MM.1S (cell line): ENCODE measurements around the gene LRRC4C.
"Not testable (repeated sequence)": the region's sequence is repeated elsewhere in the genome, so short reads cannot be mapped to it uniquely, and the experiment has no call there.

Experiments
- DNase-seq: peaks from one replicate; pipeline ENCODE4 v3.0.0-alpha.2; 2015
- H2AFZ ChIP-seq: fragments of 300-600 bp; sonication (generic); 2 replicates; pipeline ENCODE4 v1.6.0; 2016; ENCODE audit warnings: antibody characterized with exemption, low read length
- H3F3A ChIP-seq: fragments of 300-600 bp; sonication (generic); 2 replicates; pipeline ENCODE4 v1.6.1; 2016; ENCODE audit warnings: mild to moderate bottlenecking, antibody characterized with exemption, low read length, moderate library complexity, mixed read lengths; ENCODE audit not compliant: insufficient read depth
- H3K27ac ChIP-seq: fragments of 300-600 bp; sonication (generic); 2 replicates; pipeline ENCODE4 v1.5.1; 2016; ENCODE audit warnings: mild to moderate bottlenecking, low read length
- H3K27me3 ChIP-seq: fragments of 300-600 bp; sonication (generic); replicated peaks from 2 replicates; pipeline ENCODE4 v1.6.0; 2016; ENCODE audit warnings: low read length; ENCODE audit not compliant: insufficient read depth
- H3K36me3 ChIP-seq: fragments of 300-600 bp; sonication (generic); replicated peaks from 2 replicates; pipeline ENCODE4 v1.6.1; 2016; ENCODE audit warnings: mild to moderate bottlenecking, low read length, mixed read lengths; ENCODE audit not compliant: insufficient read depth
- H3K4me1 ChIP-seq: fragments of 300-600 bp; sonication (generic); 2 replicates; pipeline ENCODE4 v1.6.1; 2016; ENCODE audit warnings: low read length, mixed read lengths
- H3K4me2 ChIP-seq: fragments of 300-600 bp; sonication (generic); 2 replicates; pipeline ENCODE4 v1.6.0; 2016; ENCODE audit warnings: low read depth, low read length
- H3K4me3 ChIP-seq: fragments of 300-600 bp; sonication (generic); 2 replicates; pipeline ENCODE4 v1.5.1; 2016; ENCODE audit warnings: low read length, mixed read lengths
- H3K79me2 ChIP-seq: fragments of 300-600 bp; sonication (generic); 2 replicates; pipeline ENCODE4 v1.6.1; 2016; ENCODE audit warnings: mixed run types, low read length, mixed read lengths
- H3K9ac ChIP-seq: fragments of 300-600 bp; sonication (generic); 2 replicates; pipeline ENCODE4 v1.6.1; 2016; ENCODE audit warnings: low read length, mixed read lengths
- H3K9me2 ChIP-seq: fragments of 300-600 bp; sonication (generic); replicated peaks from 2 replicates; pipeline ENCODE4 v1.6.1; 2016; ENCODE audit warnings: mild to moderate bottlenecking, low read length, mixed read lengths; ENCODE audit not compliant: insufficient read depth
- H3K9me3 ChIP-seq: fragments of 300-600 bp; sonication (generic); replicated peaks from 2 replicates; pipeline ENCODE4 v1.6.1; 2016; ENCODE audit warnings: mild to moderate bottlenecking, low read length, mixed read lengths; ENCODE audit not compliant: insufficient read depth
- H4K20me1 ChIP-seq: fragments of 300-600 bp; sonication (generic); 2 replicates; pipeline ENCODE4 v1.6.1; 2016; ENCODE audit warnings: mild to moderate bottlenecking, low read length, moderate library complexity, mixed read lengths; ENCODE audit not compliant: insufficient read depth
- EZH2 ChIP-seq: fragments of 300-600 bp; sonication (generic); optimal IDR thresholded peaks from 2 replicates; pipeline ENCODE3; 2017; ENCODE audit warnings: low read depth, mild to moderate bottlenecking, antibody characterized with exemption, low read length, mixed read lengths
- EZH2phosphoT487 ChIP-seq: fragments of 300-600 bp; sonication (generic); IDR thresholded peaks from 2 replicates; pipeline ENCODE4 v1.6.1; 2018; ENCODE audit warnings: antibody characterized with exemption, low read length
- TF ChIP-seq, protein P1 (sequence below): fragments of 300-600 bp; sonication (generic); IDR thresholded peaks from 2 replicates; pipeline ENCODE4 v1.5.1; 2016; ENCODE audit warnings: antibody characterized with exemption, low read length, mixed read lengths

LRRC4C gene

DNA sequence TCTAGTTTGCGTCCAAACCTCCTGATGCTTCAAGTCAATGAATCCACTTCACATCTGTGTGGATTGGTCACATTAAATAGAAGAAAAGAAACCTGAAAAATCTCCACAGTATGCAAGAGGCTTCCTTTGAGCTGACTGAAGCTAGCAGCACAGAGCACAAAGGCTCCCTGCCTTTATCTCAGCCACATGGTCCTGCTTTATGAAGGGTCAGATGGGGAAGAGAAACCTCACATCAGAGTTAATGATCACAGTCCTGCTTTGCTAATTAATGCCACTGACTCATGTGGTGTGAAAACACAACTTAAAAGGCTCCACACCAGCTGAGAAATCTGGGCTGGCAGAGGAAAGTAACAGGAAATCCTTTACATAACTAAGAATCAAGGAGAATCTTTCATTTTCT lies 1291.0 kb downstream of the LRRC4C start:
- TF ChIP-seq EZH2: no peak
- no peak for TF ChIP-seq EZH2phosphoT487
- TF ChIP-seq, protein P1, sequence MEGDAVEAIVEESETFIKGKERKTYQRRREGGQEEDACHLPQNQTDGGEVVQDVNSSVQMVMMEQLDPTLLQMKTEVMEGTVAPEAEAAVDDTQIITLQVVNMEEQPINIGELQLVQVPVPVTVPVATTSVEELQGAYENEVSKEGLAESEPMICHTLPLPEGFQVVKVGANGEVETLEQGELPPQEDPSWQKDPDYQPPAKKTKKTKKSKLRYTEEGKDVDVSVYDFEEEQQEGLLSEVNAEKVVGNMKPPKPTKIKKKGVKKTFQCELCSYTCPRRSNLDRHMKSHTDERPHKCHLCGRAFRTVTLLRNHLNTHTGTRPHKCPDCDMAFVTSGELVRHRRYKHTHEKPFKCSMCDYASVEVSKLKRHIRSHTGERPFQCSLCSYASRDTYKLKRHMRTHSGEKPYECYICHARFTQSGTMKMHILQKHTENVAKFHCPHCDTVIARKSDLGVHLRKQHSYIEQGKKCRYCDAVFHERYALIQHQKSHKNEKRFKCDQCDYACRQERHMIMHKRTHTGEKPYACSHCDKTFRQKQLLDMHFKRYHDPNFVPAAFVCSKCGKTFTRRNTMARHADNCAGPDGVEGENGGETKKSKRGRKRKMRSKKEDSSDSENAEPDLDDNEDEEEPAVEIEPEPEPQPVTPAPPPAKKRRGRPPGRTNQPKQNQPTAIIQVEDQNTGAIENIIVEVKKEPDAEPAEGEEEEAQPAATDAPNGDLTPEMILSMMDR: no peak
- Histone ChIP-seq H3K9me3 (no peaks in the 10 kb centered on the region), H3F3A (no peaks in the 10 kb centered on the region), H3K4me2 (no peak overlapping the region), H3K27me3 (no peaks in the 10 kb centered on the region), H3K36me3 (no peaks in the 10 kb centered on the region), H3K4me3 (no peak overlapping the region), H3K9ac (no peak overlapping the region), H3K27ac (no peak overlapping the region), H3K79me2 (no peaks in the 10 kb centered on the region), H2AFZ (no peak overlapping the region), H4K20me1 (no peaks in the 10 kb centered on the region), H3K9me2 (no peaks in the 10 kb centered on the region), H3K4me1 (no peaks in the 10 kb centered on the region)
- no peak for DNase-seq

DNA sequence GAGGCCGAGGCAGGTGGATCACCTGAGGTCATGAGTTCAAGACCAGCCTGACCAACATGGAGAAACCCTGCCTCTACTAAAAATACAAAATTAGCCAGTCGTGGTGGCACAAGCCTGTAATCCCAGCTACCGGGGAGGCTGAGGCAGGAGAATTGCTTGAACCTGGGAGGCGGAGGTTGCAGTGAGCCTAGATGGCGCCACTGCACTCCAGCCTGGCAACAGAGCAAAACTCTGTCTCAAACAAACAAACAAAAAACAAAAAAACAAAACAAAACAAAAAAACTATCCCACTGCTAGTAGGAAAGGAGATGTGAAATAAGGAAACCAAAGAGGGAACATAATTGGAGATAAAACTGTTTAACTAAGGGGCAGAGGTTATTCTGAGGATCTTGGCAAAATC lies 1291.6 kb downstream of the LRRC4C start:
- not testable (repeated sequence) for DNase-seq, H3K27me3 ChIP-seq, H2AFZ ChIP-seq, H3K4me2 ChIP-seq, H3K9me2 ChIP-seq, H3K4me1 ChIP-seq, H4K20me1 ChIP-seq, H3F3A ChIP-seq, H3K9me3 ChIP-seq, H3K36me3 ChIP-seq, H3K27ac ChIP-seq, H3K9ac ChIP-seq, H3K79me2 ChIP-seq, H3K4me3 ChIP-seq

DNA sequence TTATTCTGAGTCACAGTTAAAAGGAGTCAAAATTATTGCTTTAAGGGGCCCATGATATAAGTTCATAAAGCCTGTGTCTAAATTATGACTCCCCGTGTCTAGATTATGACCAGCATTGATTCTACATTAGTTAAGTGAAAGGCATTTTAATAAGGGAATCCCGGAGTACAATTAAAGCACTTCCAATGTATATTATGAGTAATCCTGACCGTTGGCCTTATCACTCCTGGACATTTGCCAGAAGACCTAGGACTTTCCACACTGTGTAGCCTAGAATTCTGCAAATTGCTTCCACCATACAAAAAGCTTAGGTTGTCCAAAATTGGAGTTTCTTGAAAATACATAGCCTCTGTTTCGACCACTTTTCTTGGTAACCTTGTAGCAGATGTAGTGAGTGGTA lies 1292.6 kb downstream of the LRRC4C start:
- no peaks in the 10 kb centered on the region for H3K27me3 ChIP-seq
- no peaks in the 10 kb centered on the region for H3K36me3 ChIP-seq
- no peak overlapping the region for H3K9ac ChIP-seq
- TF ChIP-seq, protein P1: no peak
- no peak for TF ChIP-seq EZH2
- no peak for TF ChIP-seq EZH2phosphoT487
- no peak overlapping the region for H3K4me3 ChIP-seq
- H3F3A ChIP-seq: no peaks in the 10 kb centered on the region
- H3K79me2 ChIP-seq: no peaks in the 10 kb centered on the region
- no peak overlapping the region for H3K27ac ChIP-seq
- H3K4me2 ChIP-seq: no peak overlapping the region
- no peaks in the 10 kb centered on the region for H3K9me3 ChIP-seq
- H3K4me1 ChIP-seq: no peaks in the 10 kb centered on the region
- no peak overlapping the region for H2AFZ ChIP-seq
- no peak for DNase-seq
- H3K9me2 ChIP-seq: no peaks in the 10 kb centered on the region
- no peaks in the 10 kb centered on the region for H4K20me1 ChIP-seq

DNA sequence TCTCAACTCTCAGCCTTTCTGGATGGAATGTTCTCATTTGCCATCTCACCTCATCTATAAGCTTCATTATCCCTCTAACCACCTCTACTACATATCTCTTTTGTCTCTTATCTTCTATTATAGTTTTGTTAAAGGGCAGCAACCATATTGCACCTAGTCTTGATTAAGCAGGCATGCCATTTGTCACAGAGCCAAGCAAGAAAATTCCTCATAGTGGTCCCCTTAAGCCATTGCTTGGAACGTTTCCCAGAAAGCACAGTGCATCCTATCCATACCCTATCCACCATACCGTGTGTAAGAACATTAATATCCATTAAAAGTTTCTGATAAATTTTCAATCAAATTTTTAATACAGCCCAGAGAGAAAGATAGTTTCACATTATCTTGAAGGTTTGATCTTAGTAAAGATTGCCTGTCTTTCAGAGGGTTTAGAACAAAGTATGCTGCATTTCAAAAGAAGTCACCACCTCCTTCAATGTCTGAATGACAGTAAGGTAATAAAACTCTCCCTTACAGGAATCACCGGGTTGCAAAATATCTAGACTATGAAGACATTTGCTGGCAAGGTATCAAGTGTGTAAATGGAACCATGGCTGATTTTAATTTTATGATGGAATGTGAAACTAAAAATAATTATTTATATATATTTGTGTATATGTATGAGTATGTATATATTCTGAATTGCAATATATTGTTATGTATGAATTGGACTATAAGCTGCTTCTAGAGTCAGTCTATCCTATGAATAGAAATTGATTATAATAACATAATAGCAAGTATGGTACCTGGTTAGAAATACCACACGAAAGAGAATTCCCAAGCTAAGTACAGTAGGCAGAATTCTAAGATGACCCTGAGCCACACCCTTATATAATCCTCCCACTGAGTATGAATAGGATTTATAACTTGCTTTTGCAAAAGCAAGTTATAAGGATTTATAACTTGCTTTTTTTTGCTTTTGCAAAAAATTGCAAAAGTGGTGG lies 1296.3 kb downstream of the LRRC4C start:
- H2AFZ ChIP-seq: no peak overlapping the region
- no peaks in the 10 kb centered on the region for H3K4me1 ChIP-seq
- no peak overlapping the region for H3K27ac ChIP-seq
- no peaks in the 10 kb centered on the region for H4K20me1 ChIP-seq
- H3K79me2 ChIP-seq: no peaks in the 10 kb centered on the region
- no peaks in the 10 kb centered on the region for H3K9me2 ChIP-seq
- H3K4me2 ChIP-seq: no peak overlapping the region
- DNase-seq: no peak
- no peak overlapping the region for H3K4me3 ChIP-seq
- no peaks in the 10 kb centered on the region for H3K27me3 ChIP-seq
- H3K9me3 ChIP-seq: no peaks in the 10 kb centered on the region
- H3K9ac ChIP-seq: no peak overlapping the region
- H3F3A ChIP-seq: no peaks in the 10 kb centered on the region
- TF ChIP-seq EZH2 (no peak), EZH2phosphoT487 (no peak)
- TF ChIP-seq, protein P1: no peak
- no peaks in the 10 kb centered on the region for H3K36me3 ChIP-seq
